ENCODE measurements around the gene LACRT.

DNA sequence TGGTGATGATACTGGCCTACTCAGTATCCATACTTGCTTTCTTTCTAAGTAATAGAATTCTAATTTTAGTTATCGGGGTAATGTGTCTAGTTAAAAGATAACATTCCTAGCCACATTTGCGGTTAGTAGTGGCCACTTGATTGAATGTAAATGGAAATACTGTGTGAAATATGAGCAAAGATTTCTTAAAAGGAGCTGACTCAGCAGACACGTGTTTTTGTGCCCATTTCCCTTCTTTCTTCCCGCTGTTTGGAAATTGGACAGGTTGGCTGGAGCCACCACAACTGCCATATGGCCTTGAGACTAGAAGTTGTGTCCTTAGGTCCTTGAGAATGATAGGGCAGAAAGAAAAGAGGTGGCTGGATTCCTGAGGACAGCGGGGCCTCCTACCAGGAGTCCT lies 33.2 kb upstream of the LACRT start:
- TF ChIP-seq EZH2 (IDR thresholded peaks at IDR 0.05; ENCODE audit: insufficient read depth, poor library complexity, severe bottlenecking), result no peak
- TF ChIP-seq EZH2phosphoT487 (IDR thresholded peaks at IDR 0.05; ENCODE audit: insufficient read depth, low read depth), result no peak
